HepG2 (cell line): ENCODE data around the gene WNK4. TPM values are rescaled to one million over a fixed set of nuclear protein-coding genes. Genes with fewer than 3 reads are reported as not detected.
A peak's percentile ranks its signal among the peaks of the same experiment; 100 is the strongest.

Experiments
- CENPX ChIP-seq: sonication (generic); formaldehyde crosslinking; IDR thresholded peaks from 2 replicates; pipeline ENCODE4 v1.9.0; 2021; ENCODE audit warnings: mild to moderate bottlenecking, missing genetic modification reagents, moderate library complexity
- FOSL1 ChIP-seq: sonication (generic); formaldehyde crosslinking; IDR thresholded peaks from 2 replicates; pipeline ENCODE4 v1.9.0; 2021; ENCODE audit warnings: missing genetic modification reagents, borderline replicate concordance
- KLF9 ChIP-seq: IDR thresholded peaks from 2 replicates; pipeline ENCODE4 v1.6.1; 2016; ENCODE audit warnings: low read depth
- LBX2 ChIP-seq: sonication (generic); formaldehyde crosslinking; IDR thresholded peaks from 2 replicates; pipeline ENCODE4 v1.5.0; 2020; ENCODE audit warnings: missing genetic modification reagents, mild to moderate bottlenecking, borderline replicate concordance
- MAX ChIP-seq: IDR thresholded peaks from 2 replicates; pipeline ENCODE4 v1.6.1; 2012; ENCODE audit warnings: inconsistent platforms
- RBFOX2 ChIP-seq: fragments of 200-400 bp; formaldehyde crosslinking; IDR thresholded peaks from 2 replicates; pipeline ENCODE4 v1.6.1; 2017; ENCODE audit warnings: low read depth, mild to moderate bottlenecking, low read length
- SOX13 ChIP-seq, 3 experiments: fragments of 450-650 bp in 1 of 3; sonication (generic) in 1 of 3; formaldehyde crosslinking in 1 of 3; IDR thresholded peaks in 2 of 3; conservative IDR thresholded peaks in 1 of 3; 2 replicates each; pipeline versions ENCODE4 v1.5.0 to v1.6.1; 2016 to 2020; ENCODE audit warnings: antibody characterized with exemption in 1 of 3, mild to moderate bottlenecking in 1 of 3, missing compliant biosample characterization in 1 of 3, missing genetic modification reagents in 1 of 3, moderate library complexity in 1 of 3
- SOX5 ChIP-seq: IDR thresholded peaks from 2 replicates; pipeline ENCODE4 v1.6.1; 2016; ENCODE audit warnings: borderline replicate concordance
- SRSF4 ChIP-seq: fragments of 200-400 bp; formaldehyde crosslinking; IDR thresholded peaks from one replicate; pipeline ENCODE4 v1.6.1; 2018; ENCODE audit warnings: mild to moderate bottlenecking, low read depth, low read length, moderate library complexity; ENCODE audit not compliant: poor library complexity, severe bottlenecking
- SSRP1 ChIP-seq: IDR thresholded peaks from 2 replicates; pipeline ENCODE4 v1.6.1; 2016; ENCODE audit warnings: control low read depth
- ZBTB8A ChIP-seq: sonication (generic); formaldehyde crosslinking; IDR thresholded peaks from 2 replicates; pipeline ENCODE4 v1.4.0; 2020; ENCODE audit warnings: mild to moderate bottlenecking, low read depth, missing genetic modification reagents, borderline replicate concordance
- ZNF251 ChIP-seq: sonication (generic); formaldehyde crosslinking; IDR thresholded peaks from 2 replicates; pipeline ENCODE4 v1.9.0; 2021; ENCODE audit warnings: mild to moderate bottlenecking, missing genetic modification reagents
- ZNF510 ChIP-seq: sonication (generic); formaldehyde crosslinking; IDR thresholded peaks from 2 replicates; pipeline ENCODE4 v1.4.0; 2020; ENCODE audit warnings: low read depth, mild to moderate bottlenecking, missing genetic modification reagents
- ZNF567 ChIP-seq: sonication (generic); formaldehyde crosslinking; IDR thresholded peaks from 2 replicates; pipeline ENCODE4 v1.8.1; 2023; ENCODE audit warnings: mild to moderate bottlenecking, missing genetic modification reagents, borderline replicate concordance
- polyA plus RNA-seq, 8 experiments: library from polyadenylated mRNA; depleted of rRNA in 3 of 8; stranded (reverse) in 7 of 8; unstranded in 1 of 8; fragments of >200 nt; fragmentation: Illumina TruSeq in 4 of 8; extraction: Trizol in 4 of 8; gene quantifications; 2 replicates each; pipeline versions ENCODE4 v1.2.1 to v1.2.3, GENCODE V29; 2011 to 2016; ENCODE audit warnings: low read depth in 4 of 8, missing spikeins in 1 of 8, mixed read lengths in 1 of 8; ENCODE audit not compliant: insufficient read depth in 1 of 8
- total RNA-seq, 5 experiments: library from RNA; depleted of rRNA; stranded (reverse); fragments of >200 nt; fragmentation: Illumina TruSeq; extraction: Trizol; gene quantifications; 2 replicates each; pipeline ENCODE4 v1.2.3, GENCODE V29; 2016; ENCODE audit warnings: low read depth in 1 of 5
- TF ChIP-seq, protein P1 (sequence below): sonication (generic); formaldehyde crosslinking; IDR thresholded peaks from 2 replicates; pipeline ENCODE4 v1.4.0; 2020; ENCODE audit warnings: missing genetic modification reagents
- TF ChIP-seq, protein P2 (sequence below): sonication (generic); formaldehyde crosslinking; IDR thresholded peaks from 2 replicates; pipeline ENCODE4 v1.5.0; 2020; ENCODE audit warnings: mild to moderate bottlenecking, missing genetic modification reagents
- TF ChIP-seq, protein P3 (sequence below): sonication (generic); formaldehyde crosslinking; IDR thresholded peaks from 2 replicates; pipeline ENCODE4 v1.5.1; 2020; ENCODE audit warnings: mild to moderate bottlenecking, missing genetic modification reagents, borderline replicate concordance

Gene WNK4
- total and polyA plus RNA-seq, 2 of the 13 experiments (the other 11 are each of a cell fraction or from before 2014, with no cell fraction given): 2.7 to 13.7 TPM

- TF ChIP-seq ZNF251 (CRISPR knock-in tag): no peak
- no peak; the same call in 1 of the 2 replicates for TF ChIP-seq SSRP1 (CRISPR knock-in tag)
- TF ChIP-seq, protein P1, sequence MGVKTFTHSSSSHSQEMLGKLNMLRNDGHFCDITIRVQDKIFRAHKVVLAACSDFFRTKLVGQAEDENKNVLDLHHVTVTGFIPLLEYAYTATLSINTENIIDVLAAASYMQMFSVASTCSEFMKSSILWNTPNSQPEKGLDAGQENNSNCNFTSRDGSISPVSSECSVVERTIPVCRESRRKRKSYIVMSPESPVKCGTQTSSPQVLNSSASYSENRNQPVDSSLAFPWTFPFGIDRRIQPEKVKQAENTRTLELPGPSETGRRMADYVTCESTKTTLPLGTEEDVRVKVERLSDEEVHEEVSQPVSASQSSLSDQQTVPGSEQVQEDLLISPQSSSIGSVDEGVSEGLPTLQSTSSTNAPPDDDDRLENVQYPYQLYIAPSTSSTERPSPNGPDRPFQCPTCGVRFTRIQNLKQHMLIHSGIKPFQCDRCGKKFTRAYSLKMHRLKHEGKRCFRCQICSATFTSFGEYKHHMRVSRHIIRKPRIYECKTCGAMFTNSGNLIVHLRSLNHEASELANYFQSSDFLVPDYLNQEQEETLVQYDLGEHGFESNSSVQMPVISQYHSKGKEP: peak; percentile 89; the same call in 1 of the 2 replicates
- TF ChIP-seq, protein P2, sequence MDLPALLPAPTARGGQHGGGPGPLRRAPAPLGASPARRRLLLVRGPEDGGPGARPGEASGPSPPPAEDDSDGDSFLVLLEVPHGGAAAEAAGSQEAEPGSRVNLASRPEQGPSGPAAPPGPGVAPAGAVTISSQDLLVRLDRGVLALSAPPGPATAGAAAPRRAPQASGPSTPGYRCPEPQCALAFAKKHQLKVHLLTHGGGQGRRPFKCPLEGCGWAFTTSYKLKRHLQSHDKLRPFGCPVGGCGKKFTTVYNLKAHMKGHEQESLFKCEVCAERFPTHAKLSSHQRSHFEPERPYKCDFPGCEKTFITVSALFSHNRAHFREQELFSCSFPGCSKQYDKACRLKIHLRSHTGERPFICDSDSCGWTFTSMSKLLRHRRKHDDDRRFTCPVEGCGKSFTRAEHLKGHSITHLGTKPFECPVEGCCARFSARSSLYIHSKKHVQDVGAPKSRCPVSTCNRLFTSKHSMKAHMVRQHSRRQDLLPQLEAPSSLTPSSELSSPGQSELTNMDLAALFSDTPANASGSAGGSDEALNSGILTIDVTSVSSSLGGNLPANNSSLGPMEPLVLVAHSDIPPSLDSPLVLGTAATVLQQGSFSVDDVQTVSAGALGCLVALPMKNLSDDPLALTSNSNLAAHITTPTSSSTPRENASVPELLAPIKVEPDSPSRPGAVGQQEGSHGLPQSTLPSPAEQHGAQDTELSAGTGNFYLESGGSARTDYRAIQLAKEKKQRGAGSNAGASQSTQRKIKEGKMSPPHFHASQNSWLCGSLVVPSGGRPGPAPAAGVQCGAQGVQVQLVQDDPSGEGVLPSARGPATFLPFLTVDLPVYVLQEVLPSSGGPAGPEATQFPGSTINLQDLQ (CRISPR knock-in tag): no peak
- TF ChIP-seq KLF9 (CRISPR knock-in tag): peak; percentile 87
- TF ChIP-seq MAX: peak; percentile 44; the same call in 1 of the 2 replicates
- TF ChIP-seq SOX13 (IDR thresholded peaks at IDR 0.05): no peak
- TF ChIP-seq SOX13 (CRISPR knock-in tag; conservative IDR thresholded peaks at IDR 0.05 in 1 of 2, IDR thresholded peaks at IDR 0.05 in 1 of 2): peak in 1 of 2 experiments; percentile 62; a peak in 2 of 4 replicates
- no peak; the same call in 1 of the 2 replicates for TF ChIP-seq ZNF567 (CRISPR knock-in tag)
- no peak for TF ChIP-seq SRSF4
- peak; percentile 1; the same call in 1 of the 2 replicates for TF ChIP-seq FOSL1 (CRISPR knock-in tag)
- no peak for TF ChIP-seq ZNF510 (CRISPR knock-in tag)
- TF ChIP-seq SOX5: peak; percentile 71; the same call in 1 of the 2 replicates
- TF ChIP-seq RBFOX2: peak; percentile 70
- TF ChIP-seq ZBTB8A (CRISPR knock-in tag): no peak
- TF ChIP-seq, protein P3, sequence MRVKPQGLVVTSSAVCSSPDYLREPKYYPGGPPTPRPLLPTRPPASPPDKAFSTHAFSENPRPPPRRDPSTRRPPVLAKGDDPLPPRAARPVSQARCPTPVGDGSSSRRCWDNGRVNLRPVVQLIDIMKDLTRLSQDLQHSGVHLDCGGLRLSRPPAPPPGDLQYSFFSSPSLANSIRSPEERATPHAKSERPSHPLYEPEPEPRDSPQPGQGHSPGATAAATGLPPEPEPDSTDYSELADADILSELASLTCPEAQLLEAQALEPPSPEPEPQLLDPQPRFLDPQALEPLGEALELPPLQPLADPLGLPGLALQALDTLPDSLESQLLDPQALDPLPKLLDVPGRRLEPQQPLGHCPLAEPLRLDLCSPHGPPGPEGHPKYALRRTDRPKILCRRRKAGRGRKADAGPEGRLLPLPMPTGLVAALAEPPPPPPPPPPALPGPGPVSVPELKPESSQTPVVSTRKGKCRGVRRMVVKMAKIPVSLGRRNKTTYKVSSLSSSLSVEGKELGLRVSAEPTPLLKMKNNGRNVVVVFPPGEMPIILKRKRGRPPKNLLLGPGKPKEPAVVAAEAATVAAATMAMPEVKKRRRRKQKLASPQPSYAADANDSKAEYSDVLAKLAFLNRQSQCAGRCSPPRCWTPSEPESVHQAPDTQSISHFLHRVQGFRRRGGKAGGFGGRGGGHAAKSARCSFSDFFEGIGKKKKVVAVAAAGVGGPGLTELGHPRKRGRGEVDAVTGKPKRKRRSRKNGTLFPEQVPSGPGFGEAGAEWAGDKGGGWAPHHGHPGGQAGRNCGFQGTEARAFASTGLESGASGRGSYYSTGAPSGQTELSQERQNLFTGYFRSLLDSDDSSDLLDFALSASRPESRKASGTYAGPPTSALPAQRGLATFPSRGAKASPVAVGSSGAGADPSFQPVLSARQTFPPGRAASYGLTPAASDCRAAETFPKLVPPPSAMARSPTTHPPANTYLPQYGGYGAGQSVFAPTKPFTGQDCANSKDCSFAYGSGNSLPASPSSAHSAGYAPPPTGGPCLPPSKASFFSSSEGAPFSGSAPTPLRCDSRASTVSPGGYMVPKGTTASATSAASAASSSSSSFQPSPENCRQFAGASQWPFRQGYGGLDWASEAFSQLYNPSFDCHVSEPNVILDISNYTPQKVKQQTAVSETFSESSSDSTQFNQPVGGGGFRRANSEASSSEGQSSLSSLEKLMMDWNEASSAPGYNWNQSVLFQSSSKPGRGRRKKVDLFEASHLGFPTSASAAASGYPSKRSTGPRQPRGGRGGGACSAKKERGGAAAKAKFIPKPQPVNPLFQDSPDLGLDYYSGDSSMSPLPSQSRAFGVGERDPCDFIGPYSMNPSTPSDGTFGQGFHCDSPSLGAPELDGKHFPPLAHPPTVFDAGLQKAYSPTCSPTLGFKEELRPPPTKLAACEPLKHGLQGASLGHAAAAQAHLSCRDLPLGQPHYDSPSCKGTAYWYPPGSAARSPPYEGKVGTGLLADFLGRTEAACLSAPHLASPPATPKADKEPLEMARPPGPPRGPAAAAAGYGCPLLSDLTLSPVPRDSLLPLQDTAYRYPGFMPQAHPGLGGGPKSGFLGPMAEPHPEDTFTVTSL (CRISPR knock-in tag): peak; percentile 54; the same call in 1 of the 2 replicates
- no peak for TF ChIP-seq CENPX (CRISPR knock-in tag)
- TF ChIP-seq LBX2 (CRISPR knock-in tag): peak; percentile 71; the same call in 1 of the 2 replicates
Measured at GRCh38 chr17:42773290-42774035, 6.9 kb upstream of the WNK4 start, which contains the start of gene VPS25 (continued).
